NK-92 (cell line): ENCODE results near the gene MFSD12.

Source experiments
- DNase-seq: peaks from one replicate; lab custom pipeline; 2025; ENCODE audit not compliant: unreplicated experiment; lab: John Stamatoyannopoulos, UW

The MFSD12 gene

GRCh38 chr19:3556978-3557460 is 367 bp downstream of the MFSD12 start:
- DNase-seq = no peak

- DNase-seq = no peak
Observed at GRCh38 chr19:3556423-3556977, 886 bp downstream of the MFSD12 start.

- no peak for DNase-seq
Observed at GRCh38 chr19:3555653-3556422, 1.5 kb downstream of the MFSD12 start.

GRCh38 chr19:3554254-3555083 is 2.9 kb downstream of the MFSD12 start:
- no peak for DNase-seq

- DNase-seq = no peak
Observed at GRCh38 chr19:3551792-3552095, 5.6 kb downstream of the MFSD12 start.

- DNase-seq = no peak
Observed at GRCh38 chr19:3550947-3551791, 6.2 kb downstream of the MFSD12 start.

GRCh38 chr19:3549816-3550215 is 7.6 kb downstream of the MFSD12 start:
- no peak for DNase-seq

GRCh38 chr19:3548606-3549005 is 8.8 kb downstream of the MFSD12 start:
- no peak for DNase-seq

- no peak for DNase-seq
Observed at GRCh38 chr19:3547767-3548282, 9.6 kb downstream of the MFSD12 start.

GRCh38 chr19:3547301-3547731 is 10.1 kb downstream of the MFSD12 start:
- DNase-seq = no peak

- DNase-seq = no peak
Observed at GRCh38 chr19:3546119-3546518, 11.3 kb downstream of the MFSD12 start.

GRCh38 chr19:3545669-3546034 is 11.7 kb downstream of the MFSD12 start:
- DNase-seq = no peak

GRCh38 chr19:3544742-3545668 is 12.4 kb downstream of the MFSD12 start:
- no peak for DNase-seq

- DNase-seq = no peak
Observed at GRCh38 chr19:3544058-3544376, 13.4 kb downstream of the MFSD12 start.

GRCh38 chr19:3543150-3544057 is 14.0 kb downstream of the MFSD12 start:
- no peak for DNase-seq

GRCh38 chr19:3539756-3540118 is 17.6 kb downstream of the MFSD12 start:
- DNase-seq = no peak

- DNase-seq = no peak
Observed at GRCh38 chr19:3538965-3539755, 18.2 kb downstream of the MFSD12 start, which contains the start of gene TEKTIP1. TEKTIP1 (plus strand) TSS chr19:3539174; CDS start chr19:3539178, 4 bp downstream.
